Forelimb muscle (tissue), 1 donor: ENCODE results near the gene NBAS. TPM values are rescaled to one million over a fixed set of nuclear protein-coding genes. Genes with fewer than 3 reads are reported as not detected.

Experiments used
- DNase-seq: peaks from one replicate; pipeline ENCODE4 v3.0.0-alpha.2; 2013; ENCODE audit warnings: low read depth
- polyA plus RNA-seq: library from polyadenylated mRNA; unstranded; fragments of 120-200 nt; gene quantifications from one replicate; pipeline ENCODE4 v1.2.1, GENCODE V29; 2013; ENCODE audit not compliant: insufficient read length

The NBAS gene
- polyA plus RNA-seq, 1 donor, result 37.5 TPM

DNA sequence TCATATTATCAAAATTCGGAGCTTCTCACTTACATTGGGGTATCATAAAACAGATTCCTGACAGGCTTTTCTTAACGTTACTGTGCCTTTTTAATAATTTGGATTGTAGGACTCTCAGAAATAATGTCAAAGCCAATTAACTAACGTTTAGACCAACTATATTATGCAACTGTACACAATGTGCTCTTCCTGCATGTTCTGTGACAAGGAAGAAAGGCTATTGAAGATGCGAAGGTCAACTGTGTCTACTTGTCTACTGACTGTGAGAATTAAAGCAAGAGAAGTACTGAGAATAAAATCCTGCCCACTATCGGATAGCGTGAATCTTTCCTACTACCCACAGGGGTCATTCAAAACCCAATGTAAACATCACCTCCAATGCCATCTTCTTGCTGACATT is 393.0 kb downstream of the NBAS start:
- DNase-seq, result no peak

DNA sequence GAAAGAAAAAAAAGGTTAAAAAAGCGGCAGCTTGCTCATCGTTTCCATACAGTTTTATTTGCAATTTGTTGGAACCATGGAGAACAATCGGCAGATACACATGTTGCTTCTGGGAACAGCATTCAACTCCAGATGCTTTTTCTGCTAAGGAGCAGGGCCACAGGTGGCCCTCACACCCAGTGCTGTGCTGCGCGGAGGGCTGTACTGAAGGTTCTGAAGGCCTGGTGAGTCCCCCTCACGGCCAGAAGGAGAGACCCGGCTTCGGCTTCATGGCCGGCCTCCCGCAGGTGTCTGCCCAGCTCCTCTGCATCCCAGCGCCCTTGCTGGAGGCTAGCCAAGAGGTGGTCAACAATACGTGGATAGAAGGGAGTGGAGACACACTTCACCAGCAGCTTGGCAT is 394.3 kb downstream of the NBAS start:
- DNase-seq, result no peak

DNA sequence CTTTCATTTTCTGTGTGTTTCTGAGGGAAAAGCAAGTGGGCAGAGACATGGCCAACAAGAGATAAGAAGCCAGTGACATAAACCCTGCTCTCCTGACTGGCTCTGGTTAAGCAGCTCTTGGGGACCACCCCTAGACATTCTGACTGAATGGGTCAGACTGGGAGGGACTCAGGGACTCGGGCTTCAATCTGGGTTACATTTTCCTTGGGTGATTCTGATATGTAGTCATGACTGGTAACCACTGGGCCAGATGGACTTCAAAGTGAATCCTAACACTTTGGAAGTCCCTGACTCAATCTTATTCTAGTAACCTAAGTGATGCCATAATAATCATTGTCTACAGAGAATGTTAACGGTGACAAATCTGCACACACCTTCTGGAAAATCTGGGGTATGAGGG is 397.8 kb downstream of the NBAS start:
- DNase-seq, result no peak

DNA sequence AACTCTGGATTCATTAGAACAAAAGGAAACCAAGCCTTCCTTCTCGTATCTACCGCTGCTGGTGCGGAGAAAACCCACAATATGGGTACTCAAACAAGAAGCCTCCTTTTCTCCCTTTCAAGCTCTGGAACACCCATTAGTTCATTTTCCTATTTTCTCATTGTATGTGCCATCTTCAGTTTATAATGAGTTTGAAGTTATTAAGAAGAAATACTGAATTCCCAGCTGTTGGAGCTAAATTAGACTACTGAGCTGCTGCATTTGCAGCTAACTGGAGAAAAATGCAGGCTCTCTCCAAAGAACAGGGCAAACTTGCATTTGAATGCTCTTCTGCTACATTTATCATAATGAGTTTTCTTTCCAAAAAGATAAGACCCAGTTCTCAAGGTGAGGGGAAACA is 398.5 kb downstream of the NBAS start:
- no peak for DNase-seq

DNA sequence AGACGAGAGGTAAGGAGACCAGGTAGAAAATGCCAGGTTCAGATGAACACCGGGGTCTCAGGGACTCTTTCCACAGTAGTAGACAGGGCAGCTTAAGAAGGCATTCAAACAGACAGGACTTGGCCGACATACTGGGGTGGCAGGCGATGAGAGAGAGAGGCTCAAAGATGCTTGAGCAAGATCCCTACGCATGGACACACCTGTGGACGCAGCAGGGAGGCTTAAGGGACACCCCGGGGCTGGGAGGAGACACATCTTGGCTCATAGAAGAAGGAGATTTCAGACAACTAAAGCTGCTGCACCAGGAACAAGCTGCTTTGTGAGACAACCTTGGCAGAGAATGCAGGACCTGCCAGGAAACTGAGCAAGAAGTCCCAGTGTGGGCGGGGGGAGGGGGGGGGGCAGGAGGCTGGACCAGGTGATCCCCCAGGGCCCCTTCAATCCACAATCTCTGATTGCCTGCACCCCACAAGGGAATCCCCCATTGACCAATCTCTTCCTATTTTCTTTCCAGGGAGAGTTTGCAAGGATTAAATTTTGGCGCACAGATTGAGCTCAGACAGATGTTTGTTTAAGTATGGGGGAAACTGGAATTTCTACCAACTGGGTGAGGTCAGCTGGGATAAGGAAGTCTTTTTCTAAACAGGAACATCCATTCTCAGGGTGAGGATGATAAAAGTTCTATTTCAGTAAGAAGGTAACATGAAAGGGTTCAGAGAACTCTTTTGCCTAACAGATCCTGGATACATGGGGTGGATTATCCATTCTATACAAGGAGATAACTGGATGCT is 400.7 kb downstream of the NBAS start:
- no peak for DNase-seq

DNA sequence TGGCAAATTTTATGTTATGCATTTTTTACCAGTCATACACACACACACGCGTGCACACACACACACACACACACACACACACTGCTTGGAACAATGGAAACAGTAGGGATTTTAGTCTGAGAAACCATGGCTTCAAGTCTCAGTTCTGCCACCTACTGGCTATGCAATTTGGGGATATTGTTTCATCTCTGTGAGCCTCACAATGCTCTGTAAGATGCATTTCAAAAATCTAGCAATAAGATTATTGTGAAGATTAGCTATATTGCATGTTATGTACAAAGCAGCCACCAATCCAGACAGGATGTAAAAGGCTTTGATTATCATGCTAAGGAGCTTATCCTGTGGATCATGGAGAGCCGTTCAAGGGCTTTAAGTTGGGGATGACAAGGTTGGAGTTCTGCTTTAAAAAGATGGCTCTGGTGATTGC is 401.4 kb downstream of the NBAS start:
- DNase-seq, result no peak

DNA sequence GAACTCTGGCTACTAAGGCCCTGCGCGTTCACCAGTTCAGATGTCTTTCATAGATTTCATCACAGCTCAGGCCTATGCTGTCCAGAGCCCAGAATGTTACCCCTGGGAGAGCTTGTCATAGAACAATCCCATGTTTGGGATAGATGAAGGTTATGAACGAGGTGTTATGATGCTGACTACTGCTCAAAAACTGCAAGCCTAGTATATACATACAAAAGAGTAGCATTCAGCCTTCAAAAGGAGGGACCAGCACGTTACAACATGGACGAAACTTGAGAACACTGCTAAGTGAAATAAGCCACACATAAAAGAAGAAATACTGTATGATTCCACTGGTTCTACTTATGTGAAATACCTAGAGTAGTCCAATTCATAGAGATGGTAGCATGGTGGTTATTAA is 401.9 kb downstream of the NBAS start:
- no peak for DNase-seq

DNA sequence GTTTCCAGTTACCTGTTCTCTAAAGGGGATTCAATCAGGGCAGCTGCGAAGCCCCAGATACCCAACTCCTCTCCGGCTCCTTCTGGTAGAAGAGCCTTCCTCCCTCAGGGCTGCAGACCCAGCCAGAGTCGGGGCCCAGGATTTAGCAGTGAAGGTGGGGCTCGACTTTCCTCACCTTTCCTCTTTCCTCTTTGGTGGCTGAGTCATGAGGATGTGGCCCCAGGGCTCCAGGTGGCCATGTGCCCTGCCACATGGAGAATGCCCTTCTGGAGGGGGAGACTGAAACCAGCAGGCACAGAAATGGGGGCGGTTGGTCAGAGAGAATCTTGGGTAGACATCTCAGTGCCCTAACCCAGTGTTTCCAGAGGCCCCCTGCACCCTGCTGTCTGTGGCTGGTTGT is 402.6 kb downstream of the NBAS start:
- no peak for DNase-seq

DNA sequence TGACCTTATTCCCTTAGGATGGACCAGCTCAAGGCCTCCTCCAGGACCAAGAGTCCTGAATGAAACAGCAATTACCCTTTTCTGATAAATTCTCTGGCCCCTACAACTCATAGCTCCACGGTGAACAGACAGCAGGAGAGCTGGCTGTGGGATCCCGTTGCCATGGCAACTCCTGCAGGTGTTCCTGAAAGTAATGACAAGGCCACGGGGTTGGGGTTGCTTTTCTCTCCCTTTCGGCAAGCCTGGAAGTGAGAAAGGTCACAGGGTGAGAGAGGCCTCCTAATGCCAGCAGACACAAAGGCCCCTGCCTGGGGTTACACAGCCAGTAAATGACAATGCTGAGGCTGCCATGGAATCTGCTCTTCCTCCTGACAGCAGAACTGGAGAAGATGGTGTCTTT is 403.0 kb downstream of the NBAS start:
- DNase-seq, result no peak

DNA sequence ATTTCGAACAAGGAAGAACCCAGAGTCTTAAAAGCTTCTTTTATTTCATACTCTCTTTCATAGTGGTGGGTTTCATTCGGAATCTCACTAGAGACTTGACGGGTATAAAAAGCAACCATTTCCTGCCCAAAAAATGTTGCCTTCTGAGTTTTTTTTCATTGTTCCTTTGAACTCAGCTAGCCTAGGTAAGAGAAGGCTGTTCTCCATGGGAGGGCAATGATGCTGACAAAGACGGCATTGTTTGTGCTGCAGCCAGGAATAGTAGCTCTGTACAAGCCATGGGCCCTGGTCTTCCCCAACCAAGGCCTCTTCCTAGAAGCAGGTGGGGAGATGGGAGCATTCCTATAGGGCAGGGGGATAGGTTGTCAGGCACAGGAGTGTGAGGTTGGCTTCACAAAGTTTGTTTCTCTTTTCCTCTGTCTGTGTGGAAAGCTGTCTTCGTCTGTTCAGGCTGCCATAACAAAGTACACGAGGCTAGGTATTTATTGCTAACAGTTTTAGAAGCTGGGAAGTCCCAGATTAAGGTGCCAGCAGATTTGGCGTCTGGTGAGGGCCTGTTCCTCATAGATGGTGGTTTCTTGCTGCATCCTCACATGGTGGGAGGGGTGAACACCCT is 405.1 kb downstream of the NBAS start:
- no peak for DNase-seq

DNA sequence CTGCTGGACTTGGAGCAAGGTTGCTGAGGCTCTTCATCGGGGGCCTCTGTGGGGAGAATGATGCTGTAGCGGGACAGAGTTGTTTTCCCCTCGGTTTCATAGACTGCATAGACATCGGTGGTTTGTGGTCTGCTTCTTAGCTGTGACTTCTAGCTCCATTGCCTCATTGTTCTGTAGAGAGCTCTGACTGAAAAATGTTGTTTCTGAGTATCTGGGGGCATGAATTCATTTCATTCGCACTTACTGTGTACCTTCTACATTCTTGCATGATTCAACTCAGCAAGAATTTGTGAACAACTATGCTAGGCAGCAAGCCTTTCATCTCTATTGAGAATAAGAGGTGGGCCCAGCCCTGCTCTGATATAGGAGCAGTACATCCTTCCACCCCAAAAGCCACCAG is 406.8 kb downstream of the NBAS start:
- DNase-seq, result no peak

DNA sequence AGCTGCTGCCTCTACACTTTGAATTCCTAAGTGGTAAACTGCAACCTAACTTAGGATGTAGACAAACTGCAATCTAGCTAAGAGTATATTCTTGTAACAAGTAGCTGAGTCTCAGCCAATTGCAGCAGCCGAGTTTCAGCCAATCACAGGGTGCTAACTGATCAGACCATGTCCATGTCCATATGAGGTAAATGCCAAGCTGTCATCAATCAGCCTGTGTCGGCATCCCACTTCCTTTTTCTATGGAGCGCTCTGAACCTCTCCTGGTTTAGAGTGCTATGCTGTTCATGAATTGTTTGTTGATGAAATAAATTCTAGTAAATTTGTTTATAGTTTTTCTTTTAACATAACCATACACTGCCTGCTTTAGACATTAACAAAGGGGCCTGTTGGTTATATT is 408.8 kb downstream of the NBAS start:
- no peak for DNase-seq

DNA sequence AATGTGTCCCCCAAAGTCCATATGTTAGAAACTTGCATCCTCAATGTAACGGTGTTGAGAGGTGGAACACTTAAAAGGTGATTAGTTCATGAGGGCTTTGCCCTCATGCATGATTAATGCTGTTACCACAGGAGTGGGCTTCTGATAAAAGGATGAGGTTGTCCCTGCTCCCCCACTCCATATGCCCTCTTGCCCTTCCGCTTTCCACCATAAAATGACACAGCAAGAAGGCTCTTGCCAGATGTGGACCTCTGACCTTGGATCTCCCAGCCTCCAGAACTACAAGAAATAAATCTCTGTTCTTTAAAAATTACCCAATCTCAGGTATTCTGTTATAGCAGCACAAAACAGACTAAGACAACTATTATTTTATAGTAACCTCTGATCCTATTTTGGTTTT is 412.1 kb downstream of the NBAS start:
- DNase-seq, result no peak

DNA sequence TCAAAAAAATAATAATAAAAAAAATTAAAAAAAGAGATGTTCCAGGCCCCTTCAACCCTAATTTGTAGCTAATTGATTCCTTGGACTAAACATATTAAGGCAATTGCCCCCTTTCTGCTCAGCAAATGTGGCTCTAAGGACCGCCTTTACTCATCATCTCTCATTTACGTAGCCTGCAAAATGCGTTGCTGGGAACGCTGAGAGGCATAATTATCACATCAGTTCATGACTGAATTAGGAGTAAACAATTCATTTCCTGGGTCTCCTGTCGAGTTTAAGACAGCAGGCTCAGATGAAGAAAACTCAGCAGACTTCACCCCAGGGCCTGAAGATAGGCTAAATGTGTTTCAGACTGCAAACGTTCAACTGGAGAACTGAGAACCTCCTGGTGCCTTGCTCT is 413.5 kb downstream of the NBAS start:
- no peak for DNase-seq

DNA sequence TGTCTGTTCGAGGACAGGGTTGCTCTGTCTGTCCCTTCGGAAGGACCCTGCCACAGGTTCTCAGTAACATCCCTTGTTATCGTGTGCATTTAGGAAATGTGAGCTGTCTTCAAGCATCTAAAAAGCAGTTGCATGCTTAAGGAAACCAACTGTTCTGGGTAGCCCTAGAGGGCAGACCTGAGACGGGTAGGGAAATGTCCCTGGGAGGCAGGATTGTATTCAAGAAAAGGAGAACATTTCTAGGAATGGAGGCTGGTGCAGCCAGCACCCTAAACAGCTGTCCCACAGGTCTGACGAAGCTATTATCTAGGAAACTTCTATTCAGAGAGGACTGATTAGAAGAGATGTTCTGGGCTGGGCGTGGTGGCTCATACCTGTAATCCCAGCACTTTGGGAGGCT is 414.2 kb downstream of the NBAS start:
- DNase-seq, result no peak

DNA sequence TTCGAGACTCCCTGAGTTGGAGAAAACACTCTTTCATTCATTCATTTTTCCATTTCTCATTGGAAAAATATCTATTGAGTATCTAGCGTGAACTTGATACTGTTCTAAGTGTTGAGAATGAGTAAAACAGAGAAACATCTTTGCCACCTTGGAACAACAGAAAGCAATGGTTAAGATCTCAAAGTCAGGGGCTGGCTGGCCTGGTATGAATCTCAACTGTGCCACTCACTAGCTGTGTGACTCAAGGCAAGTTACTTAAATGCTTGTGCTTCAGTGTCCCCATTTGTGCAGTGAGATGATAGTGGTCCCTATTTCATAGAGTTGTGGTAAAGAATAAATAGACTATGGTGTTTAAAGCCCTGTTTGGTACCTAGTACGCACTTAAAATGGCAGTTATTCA is 415.2 kb downstream of the NBAS start:
- DNase-seq, result no peak

DNA sequence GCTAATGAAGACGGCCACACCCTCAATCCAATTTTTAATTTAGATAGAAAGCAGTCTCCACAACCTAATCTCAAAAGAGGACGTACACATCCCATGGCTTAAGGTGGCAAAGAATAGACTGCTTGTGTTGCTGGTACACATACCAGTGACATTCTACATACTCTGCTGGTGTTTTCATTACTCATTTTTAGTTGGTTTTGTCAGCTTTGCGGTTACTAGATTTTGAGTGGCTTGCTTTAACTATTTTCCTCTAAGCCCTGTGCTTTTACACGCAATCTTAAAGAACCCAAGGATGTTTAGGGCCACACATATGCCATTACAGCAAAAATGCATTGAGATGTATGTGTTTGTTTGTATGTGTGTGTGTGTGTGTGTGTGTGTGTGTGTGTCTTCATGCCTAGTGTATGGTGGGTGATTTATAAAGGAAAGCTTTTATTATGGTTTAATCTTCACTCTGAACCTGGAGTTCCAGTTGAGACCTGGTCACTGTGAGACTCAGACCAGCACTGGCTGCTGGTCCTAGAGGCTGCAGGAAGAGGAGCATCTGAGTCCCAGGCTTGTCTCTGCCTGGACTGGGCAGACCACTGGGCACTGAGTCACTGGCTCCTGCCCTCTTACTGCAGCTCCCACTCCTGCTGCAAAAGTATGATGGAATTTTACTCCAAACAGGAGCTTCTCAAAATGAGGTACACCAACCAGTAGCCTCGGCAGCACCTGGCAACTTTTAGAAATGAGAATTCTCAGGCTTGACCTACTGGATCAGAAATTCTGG is 415.9 kb downstream of the NBAS start:
- no peak for DNase-seq

DNA sequence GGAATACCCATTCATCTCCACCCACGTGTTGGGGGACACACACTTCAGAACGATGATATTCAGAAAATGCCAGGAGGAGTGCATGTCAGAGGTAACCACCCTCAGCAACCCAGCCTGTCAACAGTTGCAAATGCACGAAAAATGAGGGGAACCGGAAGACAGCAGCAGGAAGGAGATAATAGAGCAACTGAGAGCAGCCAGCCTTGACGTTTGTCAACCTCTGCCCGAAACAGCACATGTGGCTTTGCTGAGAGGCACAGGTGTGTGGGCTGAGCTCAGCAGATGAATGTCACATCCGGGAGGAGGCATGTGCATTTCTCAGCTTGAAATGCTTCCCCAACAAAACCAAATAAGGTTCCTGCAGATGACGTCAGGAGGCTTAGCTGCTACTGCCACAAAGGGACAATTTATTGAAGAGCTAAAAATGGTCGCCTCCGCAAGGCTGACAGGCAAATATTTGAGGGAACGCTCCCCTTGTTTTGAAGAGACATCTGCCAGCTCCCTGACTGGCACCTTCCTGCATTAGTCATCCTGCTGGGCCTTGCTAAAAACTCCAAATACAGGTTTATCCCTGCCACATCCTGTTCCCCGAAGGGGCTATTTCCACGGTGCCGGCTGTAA is 419.0 kb downstream of the NBAS start:
- no peak for DNase-seq

DNA sequence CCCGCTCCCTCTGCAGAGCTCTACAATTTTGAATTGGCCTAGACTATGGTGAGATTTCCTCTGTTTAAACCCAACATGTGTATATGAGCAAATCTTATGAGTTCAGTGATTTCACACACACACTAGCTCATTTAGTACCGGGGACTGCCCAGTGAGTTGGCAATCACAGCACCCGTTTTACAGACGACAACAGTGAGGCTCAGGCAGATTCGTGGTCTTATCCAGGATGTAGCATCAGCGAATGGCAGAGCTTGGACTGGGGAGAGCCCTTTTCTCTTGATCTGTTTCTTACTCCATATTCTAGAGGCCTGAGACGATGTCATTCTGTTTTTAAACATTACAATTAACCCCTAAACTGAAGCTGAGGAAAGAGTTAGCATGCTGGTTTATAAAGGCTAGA is 419.9 kb downstream of the NBAS start:
- no peak for DNase-seq

DNA sequence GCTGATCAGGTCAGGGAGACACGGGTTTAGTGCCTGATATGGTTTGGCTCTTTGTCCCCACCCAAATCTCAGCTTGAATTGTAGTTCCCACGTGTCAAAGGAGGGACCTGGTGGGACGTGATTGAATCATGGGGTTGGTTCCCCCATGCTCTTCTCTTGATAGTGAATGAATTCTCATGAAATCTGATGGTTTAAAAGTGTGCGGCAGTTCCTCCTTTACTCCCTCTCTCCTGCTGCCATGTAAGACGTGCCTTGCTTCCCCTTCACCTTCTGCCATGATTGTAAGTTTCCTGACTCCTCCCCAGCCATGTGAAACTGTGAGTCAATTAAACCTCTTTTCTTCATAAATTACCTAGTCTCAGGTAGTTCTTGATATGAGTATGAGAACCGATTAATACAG is 424.5 kb downstream of the NBAS start:
- DNase-seq, result no peak

DNA sequence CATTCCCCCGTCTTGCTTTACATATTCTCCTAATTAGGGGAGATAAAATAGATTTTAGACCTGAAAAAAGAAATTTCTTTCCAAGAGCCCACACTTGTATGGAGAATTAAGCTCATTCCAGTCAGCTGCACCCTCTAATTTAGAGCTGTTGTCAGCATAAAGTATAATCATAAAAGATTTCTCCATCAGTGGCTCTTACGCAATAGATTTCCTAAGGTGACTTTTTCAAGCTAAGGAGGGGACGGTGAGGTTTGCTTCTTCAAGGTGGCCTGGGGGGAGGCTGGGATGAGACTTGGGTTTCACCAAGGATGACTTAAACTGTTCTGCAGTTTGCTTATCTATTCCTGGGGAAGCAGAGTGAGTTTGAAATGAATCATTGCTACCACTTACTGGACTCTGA is 426.2 kb downstream of the NBAS start:
- no peak for DNase-seq

DNA sequence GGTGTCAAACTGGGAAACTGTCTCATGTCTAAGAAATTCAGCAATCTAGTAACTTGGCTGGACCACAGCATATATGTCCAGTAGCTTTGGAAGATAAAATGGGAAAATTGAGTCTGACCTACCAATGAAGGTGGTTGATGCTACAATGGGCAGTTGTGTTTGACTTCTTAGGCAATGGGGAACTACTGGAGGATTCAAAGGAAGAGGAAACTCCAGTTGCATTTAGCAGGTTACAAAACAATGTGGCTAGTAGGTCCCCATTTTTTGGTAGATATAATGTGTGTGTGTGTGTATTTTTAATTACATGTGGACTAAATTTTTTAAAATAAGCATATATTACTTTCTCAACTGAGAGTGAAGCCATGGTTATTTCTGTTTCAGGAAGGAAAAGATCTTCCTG is 427.7 kb downstream of the NBAS start:
- no peak for DNase-seq

DNA sequence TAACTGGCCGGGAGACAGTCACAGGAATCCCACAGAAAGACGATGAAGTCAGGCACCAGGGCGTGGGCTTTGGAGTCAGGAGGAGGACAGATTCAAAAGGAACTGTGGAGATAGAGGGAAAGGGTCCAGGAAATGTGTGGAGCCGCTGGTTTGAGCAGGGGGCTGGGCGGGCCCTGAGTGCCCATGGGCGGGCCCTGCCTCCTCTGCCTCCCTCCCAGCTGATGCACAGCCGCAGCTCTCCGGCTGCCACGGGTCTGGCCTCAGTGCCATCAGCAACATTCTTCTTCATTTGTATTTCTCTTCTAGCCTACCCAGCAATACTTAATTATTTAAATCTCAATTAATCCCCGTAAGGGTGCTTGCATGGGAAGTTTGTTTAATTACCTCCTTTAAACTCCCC is 432.3 kb downstream of the NBAS start:
- DNase-seq, result no peak
